Nephron (organoid): ENCODE measurements around the gene MUC5B.
"Not testable (repeated sequence)": the region's sequence is repeated elsewhere in the genome, so short reads cannot be mapped to it uniquely, and the experiment has no call there.

ENCODE experiments used
- H3K27ac Mint-ChIP-seq, 3 experiments: 2 replicates each; pipeline ENCODE4 v1.8.0; 2020; ENCODE audit warnings: mixed read lengths in 3 of 3, mild to moderate bottlenecking in 2 of 3, moderate library complexity in 1 of 3
- H3K27me3 Mint-ChIP-seq: 2 replicates; pipeline ENCODE4 v1.8.0; 2021; ENCODE audit warnings: low read depth, mild to moderate bottlenecking, moderate library complexity, mixed read lengths
- H3K36me3 Mint-ChIP-seq: 2 replicates; pipeline ENCODE4 v1.8.0; 2020; ENCODE audit warnings: low read depth, mixed read lengths
- H3K4me1 Mint-ChIP-seq: 2 replicates; pipeline ENCODE4 v1.8.0; 2020; ENCODE audit warnings: mixed read lengths
- H3K4me3 Mint-ChIP-seq, 3 experiments: 2 replicates each; pipeline ENCODE4 v1.8.0; 2020; ENCODE audit warnings: mild to moderate bottlenecking in 3 of 3, mixed read lengths in 3 of 3, moderate library complexity in 2 of 3
- H3K9me3 Mint-ChIP-seq: 2 replicates; pipeline ENCODE4 v1.8.0; 2020; ENCODE audit warnings: mixed read lengths
- TF ChIP-seq, protein P1 (sequence below), 3 experiments: fragments of 200-600 bp; sonication (generic); IDR thresholded peaks; one replicate each; pipeline ENCODE4 v1.5.0; 2021; ENCODE audit warnings: antibody characterized with exemption in 3 of 3; ENCODE audit not compliant: unreplicated experiment in 3 of 3

MUC5B gene

DNA sequence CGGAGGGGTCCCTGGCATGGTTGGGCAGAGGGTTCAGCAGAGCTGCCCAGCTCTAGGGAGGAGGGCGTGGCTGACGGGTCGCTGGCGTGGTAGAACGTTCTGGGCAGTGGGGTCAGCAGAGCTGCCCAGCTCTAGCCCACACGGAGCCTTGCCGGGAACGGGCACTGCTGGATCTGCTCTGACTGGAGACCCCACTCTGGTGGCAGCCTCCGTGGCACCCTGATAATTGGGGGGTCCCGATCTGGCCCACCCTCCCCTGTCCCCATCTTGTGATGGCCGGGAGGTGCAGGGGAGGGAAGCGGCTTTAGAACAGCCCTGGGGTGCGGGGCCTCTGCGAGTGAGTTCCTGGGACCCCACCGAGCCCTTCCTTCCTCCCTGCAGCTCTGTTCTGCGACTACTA is 43.2 kb upstream of the MUC5B start:
- no peak overlapping the region for H3K4me3 Mint-ChIP-seq
- H3K27ac Mint-ChIP-seq = no peak overlapping the region
- no peaks in the 10 kb centered on the region for H3K4me1 Mint-ChIP-seq
- peaks cover 4% of the 10 kb centered on the region for H3K9me3 Mint-ChIP-seq
- peaks cover 3% of the 10 kb centered on the region for H3K36me3 Mint-ChIP-seq
- TF ChIP-seq, protein P1, sequence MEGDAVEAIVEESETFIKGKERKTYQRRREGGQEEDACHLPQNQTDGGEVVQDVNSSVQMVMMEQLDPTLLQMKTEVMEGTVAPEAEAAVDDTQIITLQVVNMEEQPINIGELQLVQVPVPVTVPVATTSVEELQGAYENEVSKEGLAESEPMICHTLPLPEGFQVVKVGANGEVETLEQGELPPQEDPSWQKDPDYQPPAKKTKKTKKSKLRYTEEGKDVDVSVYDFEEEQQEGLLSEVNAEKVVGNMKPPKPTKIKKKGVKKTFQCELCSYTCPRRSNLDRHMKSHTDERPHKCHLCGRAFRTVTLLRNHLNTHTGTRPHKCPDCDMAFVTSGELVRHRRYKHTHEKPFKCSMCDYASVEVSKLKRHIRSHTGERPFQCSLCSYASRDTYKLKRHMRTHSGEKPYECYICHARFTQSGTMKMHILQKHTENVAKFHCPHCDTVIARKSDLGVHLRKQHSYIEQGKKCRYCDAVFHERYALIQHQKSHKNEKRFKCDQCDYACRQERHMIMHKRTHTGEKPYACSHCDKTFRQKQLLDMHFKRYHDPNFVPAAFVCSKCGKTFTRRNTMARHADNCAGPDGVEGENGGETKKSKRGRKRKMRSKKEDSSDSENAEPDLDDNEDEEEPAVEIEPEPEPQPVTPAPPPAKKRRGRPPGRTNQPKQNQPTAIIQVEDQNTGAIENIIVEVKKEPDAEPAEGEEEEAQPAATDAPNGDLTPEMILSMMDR (IDR thresholded peaks at IDR 0.05; ENCODE audit: unreplicated experiment in 3 of 3) = no peak
- peaks cover 6% of the 10 kb centered on the region for H3K27me3 Mint-ChIP-seq

DNA sequence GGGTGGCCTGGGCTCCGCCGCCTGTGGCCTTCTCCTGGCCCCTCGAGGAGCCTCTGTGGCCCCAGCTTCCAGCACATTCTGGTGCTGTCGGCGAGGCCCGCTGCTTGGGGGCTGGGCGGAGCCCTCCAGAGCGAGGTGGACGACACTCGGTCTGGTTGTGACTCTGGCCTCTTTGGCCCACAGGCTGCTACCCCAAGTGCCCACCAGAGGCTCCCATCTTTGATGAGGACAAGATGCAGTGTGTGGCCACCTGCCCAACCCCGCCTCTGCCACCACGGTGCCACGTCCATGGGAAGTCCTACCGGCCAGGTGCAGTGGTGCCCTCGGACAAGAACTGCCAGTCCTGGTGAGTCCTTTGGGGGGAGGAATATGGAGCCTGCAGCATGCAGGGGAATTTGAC is 42.7 kb upstream of the MUC5B start:
- TF ChIP-seq, protein P1 (IDR thresholded peaks at IDR 0.05; ENCODE audit: unreplicated experiment in 3 of 3) = no peak
- Mint-ChIP-seq H3K36me3 (peaks cover 3% of the 10 kb centered on the region), H3K27ac (no peak overlapping the region)

DNA sequence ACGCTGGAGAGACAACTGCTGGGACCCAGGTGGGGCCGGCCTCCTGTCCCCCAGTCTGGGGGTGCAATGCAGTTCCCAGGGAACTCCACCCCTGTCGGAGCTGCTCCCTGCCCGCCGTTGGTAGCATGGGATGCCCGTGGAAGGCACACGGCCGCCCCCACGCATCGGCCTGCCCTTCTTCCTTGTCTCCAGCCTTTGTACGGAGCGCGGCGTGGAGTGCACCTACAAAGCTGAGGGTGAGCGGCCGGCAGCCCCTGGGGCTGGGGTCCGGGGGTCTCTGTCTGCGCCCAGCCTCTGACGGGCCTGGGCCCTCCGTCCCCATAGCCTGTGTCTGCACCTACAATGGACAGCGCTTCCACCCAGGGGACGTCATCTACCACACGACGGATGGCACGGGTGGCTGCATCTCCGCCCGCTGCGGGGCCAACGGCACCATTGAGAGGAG is 41.9 kb upstream of the MUC5B start:
- Mint-ChIP-seq H3K36me3 (no peaks in the 10 kb centered on the region), H3K27ac (no peak overlapping the region)

More for the DNA sequence above, 42.7 kb upstream of the MUC5B start:
- Mint-ChIP-seq H3K9me3 (peaks cover 4% of the 10 kb centered on the region), H3K27me3 (peaks cover 6% of the 10 kb centered on the region), H3K4me3 (no peak overlapping the region), H3K4me1 (no peaks in the 10 kb centered on the region)

DNA sequence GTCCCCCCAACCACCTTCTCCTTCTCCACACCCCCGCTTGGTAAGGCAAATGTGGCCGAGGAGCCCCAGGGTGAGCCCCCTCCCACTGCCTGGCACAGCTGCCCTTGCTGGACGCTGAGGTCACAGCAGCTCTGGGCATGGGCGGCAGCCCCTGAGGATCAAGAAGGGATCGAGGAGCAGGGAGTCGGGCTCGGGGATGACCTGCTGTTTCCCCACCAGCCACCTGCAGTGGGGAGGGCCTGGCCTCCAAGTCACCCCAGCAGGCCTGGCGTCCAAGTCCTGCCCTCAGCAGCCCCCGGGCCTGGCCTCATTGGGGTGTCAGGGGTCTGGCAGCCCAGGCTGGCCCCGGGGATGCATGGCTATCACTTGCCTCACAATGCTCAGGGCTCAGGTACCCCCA is 41.4 kb upstream of the MUC5B start:
- H3K27ac Mint-ChIP-seq = no peak overlapping the region
- no peaks in the 10 kb centered on the region for H3K9me3 Mint-ChIP-seq
- no peaks in the 10 kb centered on the region for H3K27me3 Mint-ChIP-seq
- H3K4me3 Mint-ChIP-seq = no peak overlapping the region
- no peaks in the 10 kb centered on the region for H3K4me1 Mint-ChIP-seq
- TF ChIP-seq, protein P1 (IDR thresholded peaks at IDR 0.05; ENCODE audit: unreplicated experiment in 3 of 3) = no peak
- H3K36me3 Mint-ChIP-seq = no peaks in the 10 kb centered on the region

More for the DNA sequence above, 41.9 kb upstream of the MUC5B start:
- H3K4me3 Mint-ChIP-seq = no peak overlapping the region
- peaks cover under 1% of the 10 kb centered on the region for H3K9me3 Mint-ChIP-seq
- TF ChIP-seq, protein P1 (IDR thresholded peaks at IDR 0.05; ENCODE audit: unreplicated experiment in 3 of 3) = no peak
- no peaks in the 10 kb centered on the region for H3K27me3 Mint-ChIP-seq
- no peaks in the 10 kb centered on the region for H3K4me1 Mint-ChIP-seq

DNA sequence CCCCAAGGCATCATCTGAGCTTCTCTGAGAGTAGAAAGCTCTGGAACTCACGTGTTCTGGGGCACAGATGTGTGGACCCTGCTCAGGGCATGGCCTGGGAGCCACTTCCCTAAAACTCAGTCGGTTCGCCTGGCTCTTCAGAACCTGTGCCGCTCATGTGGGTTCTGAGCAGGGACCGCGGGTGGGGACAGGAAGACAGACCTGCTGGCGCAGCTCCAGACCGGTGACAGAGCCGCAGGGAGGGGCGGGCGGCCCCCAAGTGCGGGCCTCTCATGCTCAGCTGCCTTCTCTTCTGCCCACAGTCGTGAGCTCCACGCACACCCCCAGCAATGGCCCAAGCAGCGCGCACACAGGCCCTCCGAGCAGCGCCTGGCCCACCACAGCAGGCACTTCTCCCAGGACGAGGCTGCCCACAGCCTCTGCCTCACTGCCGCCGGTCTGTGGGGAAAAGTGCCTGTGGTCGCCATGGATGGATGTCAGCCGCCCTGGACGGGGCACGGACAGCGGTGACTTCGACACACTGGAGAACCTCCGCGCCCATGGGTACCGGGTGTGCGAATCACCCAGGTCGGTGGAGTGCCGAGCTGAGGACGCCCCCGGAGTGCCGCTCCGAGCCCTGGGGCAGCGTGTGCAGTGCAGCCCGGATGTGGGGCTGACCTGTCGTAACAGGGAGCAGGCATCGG is 40.9 kb upstream of the MUC5B start:
- H3K4me1 Mint-ChIP-seq = no peaks in the 10 kb centered on the region
- no peak overlapping the region for H3K4me3 Mint-ChIP-seq
- H3K36me3 Mint-ChIP-seq = no peaks in the 10 kb centered on the region
- no peaks in the 10 kb centered on the region for H3K27me3 Mint-ChIP-seq
- TF ChIP-seq, protein P1 (IDR thresholded peaks at IDR 0.05; ENCODE audit: unreplicated experiment in 3 of 3) = no peak
- no peaks in the 10 kb centered on the region for H3K9me3 Mint-ChIP-seq
- H3K27ac Mint-ChIP-seq = no peak overlapping the region

DNA sequence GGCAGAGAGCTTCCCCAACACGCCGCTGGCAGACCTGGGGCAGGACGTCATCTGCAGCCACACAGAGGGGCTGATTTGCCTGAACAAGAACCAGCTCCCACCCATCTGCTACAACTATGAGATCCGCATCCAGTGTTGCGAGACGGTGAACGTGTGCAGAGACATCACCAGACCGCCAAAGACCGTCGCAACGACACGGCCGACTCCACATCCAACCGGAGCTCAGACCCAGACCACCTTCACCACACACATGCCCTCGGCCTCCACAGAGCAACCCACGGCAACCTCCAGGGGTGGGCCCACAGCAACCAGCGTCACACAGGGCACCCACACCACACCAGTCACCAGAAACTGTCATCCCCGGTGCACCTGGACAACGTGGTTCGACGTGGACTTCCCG is 38.7 kb upstream of the MUC5B start:
- not testable (repeated sequence) for H3K9me3 Mint-ChIP-seq, H3K4me3 Mint-ChIP-seq, H3K27me3 Mint-ChIP-seq, H3K4me1 Mint-ChIP-seq, H3K27ac Mint-ChIP-seq, H3K36me3 Mint-ChIP-seq

DNA sequence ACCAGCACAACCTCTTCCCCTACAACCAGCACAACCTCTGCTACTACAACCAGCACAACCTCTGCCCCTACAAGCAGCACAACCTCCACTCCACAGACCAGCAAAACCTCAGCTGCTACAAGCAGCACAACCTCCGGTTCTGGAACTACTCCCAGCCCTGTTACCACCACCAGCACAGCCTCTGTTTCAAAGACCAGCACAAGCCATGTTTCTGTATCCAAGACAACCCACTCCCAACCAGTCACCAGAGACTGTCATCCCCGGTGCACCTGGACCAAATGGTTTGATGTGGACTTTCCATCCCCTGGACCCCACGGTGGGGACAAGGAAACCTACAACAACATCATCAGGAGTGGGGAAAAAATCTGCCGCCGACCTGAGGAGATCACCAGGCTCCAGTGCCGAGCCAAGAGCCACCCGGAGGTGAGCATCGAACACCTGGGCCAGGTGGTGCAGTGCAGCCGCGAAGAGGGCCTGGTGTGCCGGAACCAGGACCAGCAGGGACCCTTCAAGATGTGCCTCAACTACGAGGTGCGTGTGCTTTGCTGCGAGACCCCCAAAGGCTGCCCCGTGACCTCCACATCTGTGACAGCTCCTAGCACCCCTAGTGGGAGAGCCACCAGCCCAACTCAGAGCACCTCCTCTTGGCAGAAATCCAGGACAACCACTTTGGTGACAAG is 34.3 kb upstream of the MUC5B start:
- H3K36me3 Mint-ChIP-seq, H3K27me3 Mint-ChIP-seq, H3K9me3 Mint-ChIP-seq, H3K4me1 Mint-ChIP-seq, H3K4me3 Mint-ChIP-seq, H3K27ac Mint-ChIP-seq: not testable (repeated sequence)

DNA sequence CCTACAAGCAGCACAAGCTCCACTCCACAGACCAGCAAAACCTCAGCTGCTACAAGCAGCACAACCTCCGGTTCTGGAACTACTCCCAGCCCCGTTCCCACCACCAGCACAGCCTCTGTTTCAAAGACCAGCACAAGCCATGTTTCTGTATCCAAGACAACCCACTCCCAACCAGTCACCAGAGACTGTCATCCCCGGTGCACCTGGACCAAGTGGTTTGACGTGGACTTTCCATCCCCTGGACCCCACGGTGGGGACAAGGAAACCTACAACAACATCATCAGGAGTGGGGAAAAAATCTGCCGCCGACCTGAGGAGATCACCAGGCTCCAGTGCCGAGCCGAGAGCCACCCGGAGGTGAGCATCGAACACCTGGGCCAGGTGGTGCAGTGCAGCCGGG is 33.0 kb upstream of the MUC5B start:
- H3K36me3 Mint-ChIP-seq, H3K27ac Mint-ChIP-seq, H3K4me1 Mint-ChIP-seq, H3K4me3 Mint-ChIP-seq, H3K27me3 Mint-ChIP-seq, H3K9me3 Mint-ChIP-seq: not testable (repeated sequence)

DNA sequence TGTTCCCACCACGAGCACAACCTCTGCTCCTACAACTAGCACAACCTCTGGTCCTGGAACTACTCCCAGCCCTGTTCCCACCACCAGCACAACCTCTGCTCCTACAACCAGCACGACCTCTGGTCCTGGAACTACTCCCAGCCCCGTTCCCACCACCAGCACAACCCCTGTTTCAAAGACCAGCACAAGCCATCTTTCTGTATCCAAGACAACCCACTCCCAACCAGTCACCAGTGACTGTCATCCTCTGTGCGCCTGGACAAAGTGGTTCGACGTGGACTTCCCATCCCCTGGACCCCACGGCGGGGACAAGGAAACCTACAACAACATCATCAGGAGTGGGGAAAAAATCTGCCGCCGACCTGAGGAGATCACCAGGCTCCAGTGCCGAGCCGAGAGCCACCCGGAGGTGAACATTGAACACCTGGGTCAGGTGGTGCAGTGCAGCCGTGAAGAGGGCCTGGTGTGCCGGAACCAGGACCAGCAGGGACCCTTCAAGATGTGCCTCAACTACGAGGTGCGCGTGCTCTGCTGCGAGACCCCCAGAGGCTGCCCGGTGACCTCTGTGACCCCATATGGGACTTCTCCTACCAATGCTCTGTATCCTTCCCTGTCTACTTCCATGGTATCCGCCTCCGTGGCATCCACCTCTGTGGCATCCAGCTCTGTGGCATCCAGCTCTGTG is 30.9 kb upstream of the MUC5B start:
- H3K4me1 Mint-ChIP-seq, H3K36me3 Mint-ChIP-seq, H3K27ac Mint-ChIP-seq, H3K4me3 Mint-ChIP-seq, H3K9me3 Mint-ChIP-seq, H3K27me3 Mint-ChIP-seq: not testable (repeated sequence)
